ENCODE data around the gene FCRL3.
"Not testable (repeated sequence)": the region's sequence is repeated elsewhere in the genome, so short reads cannot be mapped to it uniquely, and the experiment has no call there.

Gene FCRL3, protein sequence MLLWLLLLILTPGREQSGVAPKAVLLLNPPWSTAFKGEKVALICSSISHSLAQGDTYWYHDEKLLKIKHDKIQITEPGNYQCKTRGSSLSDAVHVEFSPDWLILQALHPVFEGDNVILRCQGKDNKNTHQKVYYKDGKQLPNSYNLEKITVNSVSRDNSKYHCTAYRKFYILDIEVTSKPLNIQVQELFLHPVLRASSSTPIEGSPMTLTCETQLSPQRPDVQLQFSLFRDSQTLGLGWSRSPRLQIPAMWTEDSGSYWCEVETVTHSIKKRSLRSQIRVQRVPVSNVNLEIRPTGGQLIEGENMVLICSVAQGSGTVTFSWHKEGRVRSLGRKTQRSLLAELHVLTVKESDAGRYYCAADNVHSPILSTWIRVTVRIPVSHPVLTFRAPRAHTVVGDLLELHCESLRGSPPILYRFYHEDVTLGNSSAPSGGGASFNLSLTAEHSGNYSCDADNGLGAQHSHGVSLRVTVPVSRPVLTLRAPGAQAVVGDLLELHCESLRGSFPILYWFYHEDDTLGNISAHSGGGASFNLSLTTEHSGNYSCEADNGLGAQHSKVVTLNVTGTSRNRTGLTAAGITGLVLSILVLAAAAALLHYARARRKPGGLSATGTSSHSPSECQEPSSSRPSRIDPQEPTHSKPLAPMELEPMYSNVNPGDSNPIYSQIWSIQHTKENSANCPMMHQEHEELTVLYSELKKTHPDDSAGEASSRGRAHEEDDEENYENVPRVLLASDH

GRCh38 chr1:157700732-157701131 is at the start of gene FCRL3:
Gene FCRL3, minus strand, starts transcription at chr1:157700769. Its CDS starts 280 bp downstream, at chr1:157700489.
- Histone ChIP-seq H3K4me1 (ENCODE audit: control insufficient read depth, insufficient read depth, low read length) (no peaks in the 10 kb centered on the region), H3K9ac (ENCODE audit: low read depth, low read length) (no peak within 1 kb of the TSS), H3K36me3 (ENCODE audit: control insufficient read depth, insufficient read depth, low read length) (no peaks in the 10 kb centered on the region), H3K4me3 (ENCODE audit: low read depth, low read length) (no peak within 1 kb of the TSS), H3K9me3 (ENCODE audit: control insufficient read depth, insufficient read depth, low read length) (no peaks in the 10 kb centered on the region), H3K27me3 (ENCODE audit: control insufficient read depth, insufficient read depth, low read length) (no peaks in the 10 kb centered on the region)

GRCh38 chr1:157748262-157748817 is 47.8 kb upstream of the FCRL3 start:
- Histone ChIP-seq H3K27me3 (ENCODE audit: control insufficient read depth, insufficient read depth, low read length) (no peaks in the 10 kb centered on the region), H3K4me1 (ENCODE audit: control insufficient read depth, insufficient read depth, low read length) (peaks cover 1% of the 10 kb centered on the region), H3K9me3 (ENCODE audit: control insufficient read depth, insufficient read depth, low read length) (no peaks in the 10 kb centered on the region), H3K36me3 (ENCODE audit: control insufficient read depth, insufficient read depth, low read length) (no peaks in the 10 kb centered on the region), H3K4me3 (ENCODE audit: low read depth, low read length) (no peak overlapping the region), H3K9ac (ENCODE audit: low read depth, low read length) (no peak overlapping the region)

GRCh38 chr1:157739229-157739901 is 38.8 kb upstream of the FCRL3 start:
- H3K27me3 ChIP-seq (ENCODE audit: control insufficient read depth, insufficient read depth, low read length) = no peaks in the 10 kb centered on the region
- H3K9me3 ChIP-seq (ENCODE audit: control insufficient read depth, insufficient read depth, low read length) = no peaks in the 10 kb centered on the region
- no peak overlapping the region for H3K9ac ChIP-seq (ENCODE audit: low read depth, low read length)
- H3K36me3 ChIP-seq (ENCODE audit: control insufficient read depth, insufficient read depth, low read length) = no peaks in the 10 kb centered on the region
- no peaks in the 10 kb centered on the region for H3K4me1 ChIP-seq (ENCODE audit: control insufficient read depth, insufficient read depth, low read length)
- no peak overlapping the region for H3K4me3 ChIP-seq (ENCODE audit: low read depth, low read length)

- H3K36me3 ChIP-seq (ENCODE audit: control insufficient read depth, insufficient read depth, low read length); H3K4me3 ChIP-seq (ENCODE audit: low read depth, low read length); H3K9ac ChIP-seq (ENCODE audit: low read depth, low read length): not testable (repeated sequence)
These were observed 35.4 kb upstream of the FCRL3 start for GRCh38 chr1:157735991-157736390.

DNA sequence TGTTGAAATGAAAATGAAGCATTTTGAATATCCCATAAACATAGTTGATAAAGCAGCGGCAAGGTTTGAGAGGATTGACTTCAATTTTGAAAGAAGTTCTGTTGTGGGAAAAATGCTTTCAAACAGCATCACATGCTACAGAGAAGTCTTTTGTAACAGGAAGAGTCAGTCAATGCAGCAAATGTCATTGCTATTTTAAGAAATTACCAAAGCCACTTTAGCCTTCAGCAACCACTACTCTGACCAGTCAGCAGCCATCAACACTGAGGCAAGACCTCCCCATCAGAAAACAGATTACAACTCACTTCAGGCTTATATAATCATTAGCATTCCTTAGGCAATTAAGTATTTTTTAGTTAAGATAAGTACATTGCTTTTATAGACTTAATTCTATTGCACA is 33.8 kb upstream of the FCRL3 start:
- no peaks in the 10 kb centered on the region for H3K4me1 ChIP-seq (ENCODE audit: control insufficient read depth, insufficient read depth, low read length)
- no peaks in the 10 kb centered on the region for H3K27me3 ChIP-seq (ENCODE audit: control insufficient read depth, insufficient read depth, low read length)
- H3K36me3 ChIP-seq (ENCODE audit: control insufficient read depth, insufficient read depth, low read length) = no peaks in the 10 kb centered on the region
- H3K9me3 ChIP-seq (ENCODE audit: control insufficient read depth, insufficient read depth, low read length) = no peaks in the 10 kb centered on the region
- no peak overlapping the region for H3K4me3 ChIP-seq (ENCODE audit: low read depth, low read length)
- H3K9ac ChIP-seq (ENCODE audit: low read depth, low read length) = no peak overlapping the region

More at GRCh38 chr1:157735991-157736390, 35.4 kb upstream of the FCRL3 start:
- H3K9me3 ChIP-seq (ENCODE audit: control insufficient read depth, insufficient read depth, low read length); H3K27me3 ChIP-seq (ENCODE audit: control insufficient read depth, insufficient read depth, low read length); H3K4me1 ChIP-seq (ENCODE audit: control insufficient read depth, insufficient read depth, low read length): not testable (repeated sequence)

- H3K27me3 ChIP-seq (ENCODE audit: control insufficient read depth, insufficient read depth, low read length) = no peaks in the 10 kb centered on the region
- H3K9me3 ChIP-seq (ENCODE audit: control insufficient read depth, insufficient read depth, low read length) = no peaks in the 10 kb centered on the region
- no peak overlapping the region for H3K4me3 ChIP-seq (ENCODE audit: low read depth, low read length)
- H3K4me1 ChIP-seq (ENCODE audit: control insufficient read depth, insufficient read depth, low read length) = no peaks in the 10 kb centered on the region
- H3K36me3 ChIP-seq (ENCODE audit: control insufficient read depth, insufficient read depth, low read length) = no peaks in the 10 kb centered on the region
- no peak overlapping the region for H3K9ac ChIP-seq (ENCODE audit: low read depth, low read length)
These were observed 32.2 kb upstream of the FCRL3 start for GRCh38 chr1:157732755-157733154.

GRCh38 chr1:157725221-157725577 is 24.6 kb upstream of the FCRL3 start:
- Histone ChIP-seq H3K9me3 (ENCODE audit: control insufficient read depth, insufficient read depth, low read length) (peaks cover 13% of the 10 kb centered on the region), H3K4me3 (ENCODE audit: low read depth, low read length) (no peak overlapping the region), H3K9ac (ENCODE audit: low read depth, low read length) (no peak overlapping the region), H3K27me3 (ENCODE audit: control insufficient read depth, insufficient read depth, low read length) (no peaks in the 10 kb centered on the region), H3K4me1 (ENCODE audit: control insufficient read depth, insufficient read depth, low read length) (no peaks in the 10 kb centered on the region), H3K36me3 (ENCODE audit: control insufficient read depth, insufficient read depth, low read length) (no peaks in the 10 kb centered on the region)

DNA sequence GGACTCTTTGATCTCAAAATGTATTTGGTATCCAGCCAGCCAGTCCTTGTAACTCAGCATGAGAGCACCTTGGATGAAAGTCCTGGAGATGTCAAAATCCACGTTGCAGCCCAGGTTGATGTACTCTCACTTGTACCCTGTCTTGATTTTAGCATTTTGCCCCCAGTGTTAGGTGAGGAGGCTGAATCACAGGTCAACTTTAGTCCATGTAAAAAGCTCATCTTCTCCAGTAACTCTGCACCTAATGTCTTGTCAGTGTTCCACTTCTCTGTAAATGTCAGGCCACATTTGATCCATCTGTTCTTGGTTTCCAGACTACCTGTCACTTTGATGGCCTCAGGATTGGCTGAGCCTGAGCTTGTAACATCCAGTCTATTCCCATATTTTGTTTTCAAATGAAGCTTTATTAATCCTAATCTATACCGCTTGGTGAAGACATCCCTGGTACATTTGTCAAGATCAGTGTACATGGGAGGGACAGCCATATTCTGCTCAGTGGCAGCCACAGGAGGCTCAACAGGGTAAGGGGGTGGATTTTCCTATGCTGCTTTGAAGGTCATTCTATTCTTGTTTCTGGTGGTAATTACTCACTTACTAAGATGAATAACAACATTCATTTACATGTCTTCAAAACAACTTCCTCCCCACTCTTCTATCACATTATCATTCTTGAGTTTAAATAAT is 24.1 kb upstream of the FCRL3 start:
- no peaks in the 10 kb centered on the region for H3K4me1 ChIP-seq (ENCODE audit: control insufficient read depth, insufficient read depth, low read length)
- H3K27me3 ChIP-seq (ENCODE audit: control insufficient read depth, insufficient read depth, low read length) = no peaks in the 10 kb centered on the region
- H3K9ac ChIP-seq (ENCODE audit: low read depth, low read length) = no peak overlapping the region
- no peak overlapping the region for H3K4me3 ChIP-seq (ENCODE audit: low read depth, low read length)
- H3K9me3 ChIP-seq (ENCODE audit: control insufficient read depth, insufficient read depth, low read length) = peaks cover 13% of the 10 kb centered on the region
- H3K36me3 ChIP-seq (ENCODE audit: control insufficient read depth, insufficient read depth, low read length) = no peaks in the 10 kb centered on the region

DNA sequence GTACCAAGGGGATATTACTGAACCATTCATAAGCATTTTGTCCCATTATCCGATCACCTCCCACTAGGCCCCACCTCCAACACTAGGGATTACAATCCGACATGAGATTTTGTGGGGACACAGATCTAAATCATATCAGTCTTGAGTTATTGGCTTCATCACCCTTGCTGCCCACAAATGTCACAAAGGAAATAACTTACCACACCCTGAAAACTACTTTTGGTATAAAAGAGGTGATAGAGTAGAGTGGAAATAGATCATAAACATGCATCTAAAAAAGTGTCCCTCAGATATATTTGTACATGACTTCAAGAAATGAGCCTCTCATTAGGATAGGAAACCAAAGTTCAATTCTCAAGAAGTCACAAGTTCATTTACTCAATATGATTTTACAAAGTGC is 22.6 kb upstream of the FCRL3 start:
- Histone ChIP-seq H3K4me3 (ENCODE audit: low read depth, low read length) (no peak overlapping the region), H3K4me1 (ENCODE audit: control insufficient read depth, insufficient read depth, low read length) (no peaks in the 10 kb centered on the region), H3K36me3 (ENCODE audit: control insufficient read depth, insufficient read depth, low read length) (no peaks in the 10 kb centered on the region)

GRCh38 chr1:157721985-157722384 is 21.4 kb upstream of the FCRL3 start:
- H3K27me3 ChIP-seq (ENCODE audit: control insufficient read depth, insufficient read depth, low read length) = no peaks in the 10 kb centered on the region
- H3K9ac ChIP-seq (ENCODE audit: low read depth, low read length) = no peak overlapping the region
- peaks cover 13% of the 10 kb centered on the region for H3K9me3 ChIP-seq (ENCODE audit: control insufficient read depth, insufficient read depth, low read length)
- H3K4me3 ChIP-seq (ENCODE audit: low read depth, low read length) = no peak overlapping the region
- H3K36me3 ChIP-seq (ENCODE audit: control insufficient read depth, insufficient read depth, low read length) = no peaks in the 10 kb centered on the region
- no peaks in the 10 kb centered on the region for H3K4me1 ChIP-seq (ENCODE audit: control insufficient read depth, insufficient read depth, low read length)

More for the DNA sequence above, 22.6 kb upstream of the FCRL3 start:
- Histone ChIP-seq H3K9ac (ENCODE audit: low read depth, low read length) (no peak overlapping the region), H3K27me3 (ENCODE audit: control insufficient read depth, insufficient read depth, low read length) (no peaks in the 10 kb centered on the region), H3K9me3 (ENCODE audit: control insufficient read depth, insufficient read depth, low read length) (peaks cover 13% of the 10 kb centered on the region)

- no peaks in the 10 kb centered on the region for H3K4me1 ChIP-seq (ENCODE audit: control insufficient read depth, insufficient read depth, low read length)
- H3K4me3 ChIP-seq (ENCODE audit: low read depth, low read length) = no peak overlapping the region
- no peaks in the 10 kb centered on the region for H3K9me3 ChIP-seq (ENCODE audit: control insufficient read depth, insufficient read depth, low read length)
- H3K27me3 ChIP-seq (ENCODE audit: control insufficient read depth, insufficient read depth, low read length) = no peaks in the 10 kb centered on the region
- H3K36me3 ChIP-seq (ENCODE audit: control insufficient read depth, insufficient read depth, low read length) = no peaks in the 10 kb centered on the region
- no peak overlapping the region for H3K9ac ChIP-seq (ENCODE audit: low read depth, low read length)
These were observed 15.2 kb upstream of the FCRL3 start for GRCh38 chr1:157715736-157716135.
